DND-41 (cell line): Measurements from ENCODE around the gene PKD1.

ENCODE experiments used
- ATAC-seq: fragments of 200-7000 bp; cut with Tn5 transposase; 3 replicates; pipeline ENCODE4 v1.9.1; 2021; ENCODE audit warnings: low read depth; ENCODE audit not compliant: insufficient read depth
- DNase-seq: peaks from one replicate; pipeline ENCODE4 v3.0.0-alpha.2; 2020
- H2AFZ ChIP-seq: 2 replicates; pipeline ENCODE4 v1.6.0; 2012; ENCODE audit warnings: low read depth, low read length
- H3K27ac ChIP-seq: 2 replicates; pipeline ENCODE4 v1.5.1; 2012; ENCODE audit warnings: low read length, inconsistent platforms
- H3K27me3 ChIP-seq: fragments of 200-600 bp; sonication (generic); 2 replicates; pipeline ENCODE4 v1.6.0; 2012; ENCODE audit warnings: low read length, mild to moderate bottlenecking, inconsistent platforms; ENCODE audit not compliant: insufficient read depth, poor library complexity
- H3K36me3 ChIP-seq: 2 replicates; pipeline ENCODE4 v1.5.1; 2012; ENCODE audit warnings: low read length, inconsistent platforms; ENCODE audit not compliant: insufficient read depth
- H3K4me1 ChIP-seq: 2 replicates; pipeline ENCODE4 v1.5.1; 2012; ENCODE audit warnings: mild to moderate bottlenecking, low read length; ENCODE audit not compliant: insufficient read depth
- H3K4me2 ChIP-seq: 2 replicates; pipeline ENCODE4 v1.6.0; 2012; ENCODE audit warnings: mild to moderate bottlenecking, moderate library complexity, low read length, inconsistent platforms; ENCODE audit not compliant: insufficient read depth
- H3K4me3 ChIP-seq, 2 experiments: fragments of 200-600 bp in 1 of 2; shearing (Covaris generic) in 1 of 2; 2 replicates each; pipeline ENCODE4 v1.5.1; 2012 to 2016; ENCODE audit warnings: inconsistent platforms in 2 of 2, low read length in 2 of 2, mild to moderate bottlenecking in 2 of 2, low read depth in 1 of 2, moderate library complexity in 1 of 2
- H3K79me2 ChIP-seq: 2 replicates; pipeline ENCODE4 v1.6.0; 2012; ENCODE audit warnings: low read length, inconsistent platforms; ENCODE audit not compliant: insufficient read depth
- H3K9ac ChIP-seq: 2 replicates; pipeline ENCODE4 v1.6.0; 2012; ENCODE audit warnings: low read depth, mild to moderate bottlenecking, inconsistent platforms, low read length, moderate library complexity
- H3K9me3 ChIP-seq: 2 replicates; pipeline ENCODE4 v1.5.1; 2012; ENCODE audit warnings: low read length, moderate library complexity, mild to moderate bottlenecking, inconsistent platforms; ENCODE audit not compliant: insufficient read depth, severe bottlenecking
- H4K20me1 ChIP-seq: 2 replicates; pipeline ENCODE4 v1.6.0; 2012; ENCODE audit warnings: low read length; ENCODE audit not compliant: insufficient read depth
- EZH2 ChIP-seq: IDR thresholded peaks from 3 replicates; pipeline ENCODE4 v1.6.1; 2012; ENCODE audit warnings: borderline replicate concordance, low read depth, mild to moderate bottlenecking, moderate library complexity, low read length, inconsistent platforms; ENCODE audit not compliant: severe bottlenecking
- TF ChIP-seq, protein P1 (sequence below): IDR thresholded peaks from 2 replicates; pipeline ENCODE4 v1.5.1; 2012; ENCODE audit warnings: borderline replicate concordance, low read length, moderate library complexity, mild to moderate bottlenecking; ENCODE audit not compliant: poor library complexity, severe bottlenecking; ENCODE audit errors: extremely low read depth

PKD1 gene

DNA sequence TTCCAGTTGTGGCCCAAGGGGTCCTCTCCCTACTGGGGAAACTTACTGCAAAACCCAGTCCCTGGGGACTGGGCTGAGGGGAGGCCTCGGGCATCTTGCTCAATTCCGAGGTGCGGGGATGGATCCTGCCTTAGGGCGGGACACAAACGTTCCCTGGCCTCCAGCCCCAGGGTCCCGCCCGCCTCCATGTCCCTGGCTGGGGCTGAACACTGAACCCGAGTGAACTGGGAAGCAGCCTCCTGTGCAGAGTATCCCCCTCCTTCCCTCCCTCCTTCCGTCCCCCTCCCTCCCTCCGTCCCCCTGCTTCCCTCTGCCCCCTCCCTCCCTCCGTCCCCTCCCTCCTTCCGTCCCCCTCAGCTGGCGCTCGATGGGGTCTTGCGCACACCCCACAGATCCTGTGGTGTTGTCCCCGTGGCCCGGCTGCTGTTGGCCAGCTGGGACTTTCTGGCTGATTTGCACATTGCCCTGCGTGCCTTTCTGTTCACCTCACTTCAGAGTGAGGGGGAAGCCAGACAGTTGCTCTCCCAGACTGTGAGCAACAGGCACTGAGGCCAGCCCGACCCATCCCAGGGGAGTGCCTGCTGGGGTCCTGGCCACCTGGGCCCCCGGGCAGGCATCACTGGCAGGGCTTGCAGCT, 25.3 kb upstream of the PKD1 start:
- H3K9ac ChIP-seq, result no peak overlapping the region
- TF ChIP-seq, protein P1, sequence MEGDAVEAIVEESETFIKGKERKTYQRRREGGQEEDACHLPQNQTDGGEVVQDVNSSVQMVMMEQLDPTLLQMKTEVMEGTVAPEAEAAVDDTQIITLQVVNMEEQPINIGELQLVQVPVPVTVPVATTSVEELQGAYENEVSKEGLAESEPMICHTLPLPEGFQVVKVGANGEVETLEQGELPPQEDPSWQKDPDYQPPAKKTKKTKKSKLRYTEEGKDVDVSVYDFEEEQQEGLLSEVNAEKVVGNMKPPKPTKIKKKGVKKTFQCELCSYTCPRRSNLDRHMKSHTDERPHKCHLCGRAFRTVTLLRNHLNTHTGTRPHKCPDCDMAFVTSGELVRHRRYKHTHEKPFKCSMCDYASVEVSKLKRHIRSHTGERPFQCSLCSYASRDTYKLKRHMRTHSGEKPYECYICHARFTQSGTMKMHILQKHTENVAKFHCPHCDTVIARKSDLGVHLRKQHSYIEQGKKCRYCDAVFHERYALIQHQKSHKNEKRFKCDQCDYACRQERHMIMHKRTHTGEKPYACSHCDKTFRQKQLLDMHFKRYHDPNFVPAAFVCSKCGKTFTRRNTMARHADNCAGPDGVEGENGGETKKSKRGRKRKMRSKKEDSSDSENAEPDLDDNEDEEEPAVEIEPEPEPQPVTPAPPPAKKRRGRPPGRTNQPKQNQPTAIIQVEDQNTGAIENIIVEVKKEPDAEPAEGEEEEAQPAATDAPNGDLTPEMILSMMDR, result no peak
- no peak for TF ChIP-seq EZH2
- DNase-seq, result no peak

DNA sequence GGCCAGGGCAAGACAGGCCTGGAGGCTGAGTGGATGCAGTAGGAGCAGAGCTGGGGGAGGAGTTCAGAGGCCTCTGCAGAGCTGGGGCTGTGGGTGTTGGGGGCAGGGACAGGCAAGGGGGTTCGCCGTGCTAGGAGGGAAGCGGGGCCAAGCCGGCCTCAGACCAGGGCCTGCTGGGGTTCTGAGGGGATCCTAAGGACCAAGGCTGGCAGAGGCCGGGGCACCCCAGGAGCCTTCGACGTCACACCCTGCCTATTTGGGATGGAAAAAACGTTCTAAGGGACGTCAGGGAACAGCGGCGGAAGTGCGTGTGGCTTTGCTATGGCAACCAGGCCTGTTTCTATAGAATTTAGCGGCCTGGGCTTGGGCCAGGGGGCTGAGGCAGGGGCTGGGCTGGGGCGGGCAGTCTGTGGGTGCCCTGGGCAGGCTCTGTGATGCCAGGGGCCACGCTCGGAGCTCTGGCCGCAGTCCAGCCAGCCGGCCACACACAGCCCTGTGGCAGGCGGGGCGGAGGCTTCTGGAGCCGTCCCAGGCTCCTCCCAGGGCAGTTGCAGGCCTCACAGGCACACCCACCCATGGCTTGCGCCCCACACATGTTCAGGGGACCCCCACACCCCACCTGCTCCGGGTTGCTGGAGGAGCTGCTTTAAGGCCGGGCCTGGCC, 23.6 kb upstream of the PKD1 start:
- DNase-seq (no peak), ATAC-seq (no peak)
- no peaks in the 10 kb centered on the region for H3K27me3 ChIP-seq
- H3K9ac ChIP-seq, result peak overlapping the region; percentile 79; the same call in 1 of the 2 replicates
- H3K36me3 ChIP-seq, result peaks cover 31% of the 10 kb centered on the region
- no peak overlapping the region for H3K4me2 ChIP-seq
- peaks cover 11% of the 10 kb centered on the region for H3K9me3 ChIP-seq
- peaks cover 92% of the 10 kb centered on the region for H3K79me2 ChIP-seq
- TF ChIP-seq, protein P1, result no peak
- TF ChIP-seq EZH2, result no peak
- H3K4me1 ChIP-seq, result peaks cover 29% of the 10 kb centered on the region
- no peak overlapping the region; the same call in 1 of the 2 replicates for H3K27ac ChIP-seq
- H2AFZ ChIP-seq, result no peak overlapping the region
- peaks cover 79% of the 10 kb centered on the region for H4K20me1 ChIP-seq
- H3K4me3 ChIP-seq, result no peak overlapping the region

More for the DNA sequence above, 25.3 kb upstream of the PKD1 start:
- Histone ChIP-seq H3K9me3 (peaks cover 11% of the 10 kb centered on the region), H3K4me1 (peaks cover 27% of the 10 kb centered on the region), H3K4me3 (no peak overlapping the region), H3K27me3 (no peaks in the 10 kb centered on the region), H4K20me1 (peaks cover 72% of the 10 kb centered on the region), H3K27ac (no peak overlapping the region), H2AFZ (no peak overlapping the region), H3K4me2 (no peak overlapping the region), H3K36me3 (peaks cover 32% of the 10 kb centered on the region), H3K79me2 (peaks cover 91% of the 10 kb centered on the region)
- no peak for ATAC-seq

DNA sequence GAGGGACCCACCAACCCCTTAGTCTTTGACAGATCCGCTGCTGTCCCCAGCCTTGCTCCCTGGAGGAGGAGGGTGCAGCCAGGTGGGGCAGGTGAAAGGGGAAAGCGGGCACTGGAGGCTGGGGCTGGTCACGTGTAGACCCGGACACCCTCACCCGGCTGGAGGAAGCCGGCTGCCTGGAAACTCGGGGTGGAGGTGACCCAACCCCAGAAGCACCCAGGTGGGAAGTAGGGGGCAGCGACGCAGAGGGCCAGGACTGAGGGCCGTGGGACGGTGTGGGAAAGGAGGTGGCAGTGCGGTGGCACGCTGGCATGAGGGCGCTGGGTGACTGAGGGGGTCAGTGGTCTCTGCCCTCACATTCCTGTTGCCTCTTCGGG, 22.6 kb upstream of the PKD1 start:
- DNase-seq, result no peak
- Histone ChIP-seq H3K27ac (0 out of 2 replicates have a peak overlapping the region, but pooled peaks have one; percentile 18), H3K9ac (peak overlapping the region; percentile 79), H3K4me3 (0 out of 4 replicates have a peak overlapping the region, but pooled peaks of 1 of the 2 experiments have one; percentile 95), H3K4me2 (peak overlapping the region; percentile 72), H3K27me3 (no peaks in the 10 kb centered on the region), H2AFZ (no peak overlapping the region), H3K79me2 (peaks cover 92% of the 10 kb centered on the region), H3K9me3 (peaks cover under 1% of the 10 kb centered on the region), H4K20me1 (peaks cover 83% of the 10 kb centered on the region), H3K4me1 (peaks cover 40% of the 10 kb centered on the region), H3K36me3 (peaks cover 35% of the 10 kb centered on the region)
- TF ChIP-seq, protein P1, result no peak
- no peak for TF ChIP-seq EZH2
- no peak for ATAC-seq
